ENCODE measurements around the gene CTNND2. TPM values are rescaled to one million over a fixed set of nuclear protein-coding genes. Genes with fewer than 3 reads are reported as not detected.

Gene CTNND2
- total RNA-seq, 1 donor, result 1.9 TPM

- DNase-seq (ENCODE audit: low read depth), result no peak
- no peak overlapping the region for H3K4me3 ChIP-seq (ENCODE audit: low read depth, low read length)
These were observed 599.6 kb downstream of the CTNND2 start for GRCh38 chr5:11304641-11305040.

GRCh38 chr5:11302663-11303062 is 601.6 kb downstream of the CTNND2 start:
- no peak overlapping the region for H3K4me3 ChIP-seq (ENCODE audit: low read depth, low read length)
- TF ChIP-seq, protein P1, sequence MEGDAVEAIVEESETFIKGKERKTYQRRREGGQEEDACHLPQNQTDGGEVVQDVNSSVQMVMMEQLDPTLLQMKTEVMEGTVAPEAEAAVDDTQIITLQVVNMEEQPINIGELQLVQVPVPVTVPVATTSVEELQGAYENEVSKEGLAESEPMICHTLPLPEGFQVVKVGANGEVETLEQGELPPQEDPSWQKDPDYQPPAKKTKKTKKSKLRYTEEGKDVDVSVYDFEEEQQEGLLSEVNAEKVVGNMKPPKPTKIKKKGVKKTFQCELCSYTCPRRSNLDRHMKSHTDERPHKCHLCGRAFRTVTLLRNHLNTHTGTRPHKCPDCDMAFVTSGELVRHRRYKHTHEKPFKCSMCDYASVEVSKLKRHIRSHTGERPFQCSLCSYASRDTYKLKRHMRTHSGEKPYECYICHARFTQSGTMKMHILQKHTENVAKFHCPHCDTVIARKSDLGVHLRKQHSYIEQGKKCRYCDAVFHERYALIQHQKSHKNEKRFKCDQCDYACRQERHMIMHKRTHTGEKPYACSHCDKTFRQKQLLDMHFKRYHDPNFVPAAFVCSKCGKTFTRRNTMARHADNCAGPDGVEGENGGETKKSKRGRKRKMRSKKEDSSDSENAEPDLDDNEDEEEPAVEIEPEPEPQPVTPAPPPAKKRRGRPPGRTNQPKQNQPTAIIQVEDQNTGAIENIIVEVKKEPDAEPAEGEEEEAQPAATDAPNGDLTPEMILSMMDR (IDR thresholded peaks at IDR 0.05; ENCODE audit: insufficient read depth, low read length), result no peak
- no peak for DNase-seq (ENCODE audit: low read depth)

More at GRCh38 chr5:11304641-11305040, 599.6 kb downstream of the CTNND2 start:
- TF ChIP-seq, protein P1 (IDR thresholded peaks at IDR 0.05; ENCODE audit: insufficient read depth, low read length), result no peak

- TF ChIP-seq, protein P1 (IDR thresholded peaks at IDR 0.05; ENCODE audit: insufficient read depth, low read length), result no peak
- no peak overlapping the region for H3K4me3 ChIP-seq (ENCODE audit: low read depth, low read length)
- no peak for DNase-seq (ENCODE audit: low read depth)
These were observed 603.1 kb downstream of the CTNND2 start for GRCh38 chr5:11301171-11301570.

- DNase-seq (ENCODE audit: low read depth), result no peak
- TF ChIP-seq, protein P1 (IDR thresholded peaks at IDR 0.05; ENCODE audit: insufficient read depth, low read length), result no peak
- no peak overlapping the region for H3K4me3 ChIP-seq (ENCODE audit: low read depth, low read length)
These were observed 603.5 kb downstream of the CTNND2 start for GRCh38 chr5:11300736-11301135.

GRCh38 chr5:11298877-11299276 is 605.4 kb downstream of the CTNND2 start:
- H3K4me3 ChIP-seq (ENCODE audit: low read depth, low read length), result no peak overlapping the region
- no peak for DNase-seq (ENCODE audit: low read depth)
- TF ChIP-seq, protein P1 (IDR thresholded peaks at IDR 0.05; ENCODE audit: insufficient read depth, low read length), result no peak

DNA sequence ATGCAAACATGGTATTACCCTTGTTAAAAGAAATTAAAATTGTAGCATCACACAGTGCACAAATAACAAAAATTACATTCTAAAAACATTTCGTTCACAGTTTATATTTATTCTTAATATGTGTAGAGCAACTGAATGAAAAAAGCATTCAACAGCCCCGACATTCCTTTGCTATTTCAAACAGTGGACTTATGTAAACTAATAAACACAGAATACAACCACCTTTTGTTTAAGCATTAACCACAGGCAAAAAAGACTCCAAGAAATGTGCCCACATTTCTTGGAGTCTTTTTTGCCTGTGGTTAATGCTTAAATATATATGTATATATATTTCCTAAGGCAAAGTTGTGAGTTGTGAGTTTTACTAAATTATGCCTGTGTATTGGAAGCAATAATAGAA is 610.7 kb downstream of the CTNND2 start:
- TF ChIP-seq, protein P1 (IDR thresholded peaks at IDR 0.05; ENCODE audit: insufficient read depth, low read length), result no peak
- no peak overlapping the region for H3K4me3 ChIP-seq (ENCODE audit: low read depth, low read length)
- DNase-seq (ENCODE audit: low read depth), result no peak

GRCh38 chr5:11292648-11293356 is 611.4 kb downstream of the CTNND2 start:
- TF ChIP-seq, protein P1 (IDR thresholded peaks at IDR 0.05; ENCODE audit: insufficient read depth, low read length), result no peak
- no peak overlapping the region for H3K4me3 ChIP-seq (ENCODE audit: low read depth, low read length)
- no peak for DNase-seq (ENCODE audit: low read depth)
